Colon (tissue), 2 donors: ENCODE data around the gene GPR150.

ENCODE experiments used
- FAIRE-seq: peaks from 2 replicates; lab custom pipeline; 2012; peaks lifted over from hg19 to GRCh38; lab: Jason Lieb, UNC
- donor health status: control.
- donor health status: control.

The GPR150 gene

DNA sequence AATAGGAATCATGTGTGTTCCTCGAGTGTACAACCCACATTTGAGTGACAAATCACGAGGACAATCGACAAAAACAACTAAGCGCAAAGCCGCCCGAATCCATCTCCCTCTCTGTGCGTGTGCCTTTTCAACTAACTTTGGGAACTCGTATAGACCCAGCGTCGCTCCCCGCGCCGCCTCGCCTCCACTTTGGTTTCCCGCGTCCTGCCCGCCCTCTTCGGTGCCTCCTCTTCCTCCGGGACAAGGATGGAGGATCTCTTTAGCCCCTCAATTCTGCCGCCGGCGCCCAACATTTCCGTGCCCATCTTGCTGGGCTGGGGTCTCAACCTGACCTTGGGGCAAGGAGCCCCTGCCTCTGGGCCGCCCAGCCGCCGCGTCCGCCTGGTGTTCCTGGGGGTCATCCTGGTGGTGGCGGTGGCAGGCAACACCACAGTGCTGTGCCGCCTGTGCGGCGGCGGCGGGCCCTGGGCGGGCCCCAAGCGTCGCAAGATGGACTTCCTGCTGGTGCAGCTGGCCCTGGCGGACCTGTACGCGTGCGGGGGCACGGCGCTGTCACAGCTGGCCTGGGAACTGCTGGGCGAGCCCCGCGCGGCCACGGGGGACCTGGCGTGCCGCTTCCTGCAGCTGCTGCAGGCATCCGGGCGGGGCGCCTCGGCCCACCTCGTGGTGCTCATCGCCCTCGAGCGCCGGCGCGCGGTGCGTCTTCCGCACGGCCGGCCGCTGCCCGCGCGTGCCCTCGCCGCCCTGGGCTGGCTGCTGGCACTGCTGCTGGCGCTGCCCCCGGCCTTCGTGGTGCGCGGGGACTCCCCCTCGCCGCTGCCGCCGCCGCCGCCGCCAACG, at the start of gene GPR150:
Gene GPR150 (plus strand): TSS at position 58 of the 840 bp plus-strand sequence. CDS start 189 bp downstream, at position 247.
- FAIRE-seq = no peak

GRCh38 chr5:95572016-95572415, 47.9 kb upstream of the GPR150 start:
- FAIRE-seq = no peak

DNA sequence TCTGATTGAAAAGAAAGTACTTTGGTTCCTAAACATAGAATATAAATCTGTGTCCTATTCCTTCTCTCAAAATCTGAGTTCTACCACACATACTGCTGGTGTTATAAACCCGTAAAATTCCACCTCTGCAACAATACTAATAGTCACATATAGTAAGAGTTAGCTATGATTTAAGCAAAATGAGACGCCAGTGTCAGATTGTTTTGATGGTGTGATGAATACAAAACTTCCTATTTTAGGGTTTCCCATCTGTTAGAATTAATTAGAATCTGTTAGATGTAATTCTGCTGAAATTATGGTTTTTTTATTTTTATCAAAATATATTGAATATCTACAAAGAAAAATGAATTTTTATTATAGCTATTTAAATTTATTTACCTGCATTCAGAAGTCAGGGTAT, 38.3 kb upstream of the GPR150 start:
- no peak for FAIRE-seq

DNA sequence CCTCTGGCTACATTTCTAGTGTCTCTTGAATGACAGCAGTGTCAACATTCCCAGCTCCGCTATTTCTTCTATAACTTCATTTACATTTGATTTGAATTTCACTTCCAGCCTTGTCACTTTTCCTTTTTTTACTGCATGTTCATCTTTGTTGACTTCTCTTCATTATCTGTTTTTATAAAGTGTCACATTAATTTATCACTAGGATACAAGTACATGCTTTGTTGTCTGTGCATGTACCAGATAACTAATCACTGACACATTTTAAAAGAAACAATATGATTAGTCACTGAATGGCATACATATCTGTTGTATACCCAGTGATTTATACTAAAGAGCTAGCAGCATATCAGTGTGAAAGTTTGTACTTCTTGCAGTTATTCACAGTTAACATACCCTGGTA, 35.9 kb upstream of the GPR150 start:
- no peak for FAIRE-seq

DNA sequence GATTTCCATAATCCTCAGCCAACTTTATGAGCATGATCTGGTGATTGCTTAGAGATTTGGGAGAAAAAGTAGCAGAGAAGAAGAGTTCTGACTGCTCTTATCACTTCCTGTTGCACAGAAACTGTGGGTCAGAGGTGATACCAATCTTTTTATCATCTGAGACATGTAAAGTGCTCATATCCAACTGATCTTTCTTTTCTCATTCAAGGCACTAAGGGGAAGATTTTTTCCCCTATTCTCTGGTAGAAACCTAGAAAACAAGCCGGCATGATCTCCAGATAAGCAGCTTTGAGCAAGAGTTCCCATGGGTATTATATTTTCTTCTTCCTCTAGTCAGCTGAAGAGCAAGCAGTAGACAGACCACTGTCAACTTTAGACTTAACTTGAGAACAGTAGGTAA, 29.0 kb upstream of the GPR150 start:
- no peak for FAIRE-seq

DNA sequence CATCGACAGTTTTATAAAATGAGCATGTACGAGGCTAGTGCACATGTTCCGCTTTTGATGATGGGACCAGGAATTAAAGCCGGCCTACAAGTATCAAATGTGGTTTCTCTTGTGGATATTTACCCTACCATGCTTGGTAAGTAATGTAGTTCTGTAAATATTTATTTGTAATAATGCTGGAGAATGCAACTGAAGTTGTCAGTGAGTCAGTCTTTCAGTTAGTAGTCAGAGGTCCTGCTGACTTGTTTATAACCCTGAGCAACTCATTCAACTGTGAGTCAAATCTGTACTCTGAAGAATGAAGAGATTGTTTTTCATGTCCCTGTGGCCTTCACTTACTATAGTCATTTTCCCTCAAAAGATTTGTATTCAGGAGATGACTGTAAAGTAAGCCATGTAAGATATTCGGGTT, 28.4 kb upstream of the GPR150 start:
- FAIRE-seq = no peak

DNA sequence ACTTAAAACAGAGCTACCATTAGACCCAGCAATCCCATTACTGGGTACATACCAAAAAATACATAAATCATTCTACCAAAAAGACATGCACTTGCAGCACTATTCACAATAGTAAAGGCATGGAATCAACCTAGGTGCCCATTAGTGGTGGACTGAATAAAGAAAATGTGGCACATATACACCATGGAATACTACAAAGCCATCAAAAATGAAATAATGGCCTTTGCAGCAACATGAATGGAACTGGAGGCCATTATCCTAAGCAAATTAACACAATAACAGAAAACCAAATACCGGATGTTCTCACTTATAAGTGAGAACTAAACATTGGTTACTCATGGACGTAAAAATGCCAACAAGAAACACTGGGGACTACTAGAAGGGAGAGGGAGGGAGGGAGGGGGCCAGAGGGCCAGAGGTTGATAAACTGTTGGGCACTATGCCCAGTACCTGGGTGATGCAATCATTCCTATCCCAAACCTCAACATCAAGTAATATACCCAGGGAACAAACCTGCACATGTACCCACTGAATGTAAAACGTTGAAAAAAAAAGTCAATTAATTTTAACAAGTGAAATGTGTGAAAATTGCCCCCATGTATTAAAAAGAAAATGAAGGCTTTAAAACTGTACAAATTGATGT, 24.5 kb upstream of the GPR150 start:
- FAIRE-seq = no peak

- no peak for FAIRE-seq
These were observed 20.6 kb upstream of the GPR150 start for GRCh38 chr5:95599252-95599651.

- FAIRE-seq = no peak
These were observed 19.3 kb upstream of the GPR150 start for GRCh38 chr5:95600557-95600956.

DNA sequence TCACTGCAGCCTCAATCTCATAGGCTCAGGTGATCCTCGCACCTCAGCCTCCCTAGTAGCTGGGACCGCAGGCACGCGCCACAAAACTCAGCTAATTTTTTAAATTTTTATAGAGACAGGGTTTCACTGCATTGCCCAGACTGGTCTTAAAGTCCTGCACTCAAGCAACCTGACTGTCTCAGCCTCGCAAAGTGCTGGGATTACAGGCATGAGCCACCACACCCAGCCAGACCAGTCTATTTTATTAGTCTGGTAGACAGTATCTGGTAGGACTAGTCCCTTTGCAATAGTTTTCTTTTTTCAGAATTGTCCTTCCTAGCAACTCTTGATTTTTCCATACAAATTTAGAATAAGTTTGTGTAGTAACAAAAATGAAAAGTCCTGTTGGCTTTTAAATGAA, 14.1 kb upstream of the GPR150 start:
- no peak for FAIRE-seq

DNA sequence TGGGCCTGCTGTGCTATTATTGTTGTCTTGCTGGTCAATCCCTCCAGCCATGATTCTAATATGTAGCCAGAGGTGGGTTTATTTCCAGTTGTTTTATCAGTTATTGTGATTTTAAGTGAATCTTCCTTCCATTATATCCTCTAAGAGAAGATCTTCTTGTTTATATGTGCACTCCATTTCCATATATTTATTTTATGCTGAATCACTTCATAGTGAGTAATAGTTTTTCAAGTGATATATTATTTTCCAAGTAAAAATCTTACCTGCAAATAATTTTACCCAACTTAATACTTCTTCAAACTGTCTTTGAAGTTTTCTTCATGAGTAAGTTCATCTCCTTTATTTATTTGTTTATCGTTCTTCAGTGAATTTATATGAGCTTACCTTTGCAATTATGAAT, 13.5 kb upstream of the GPR150 start:
- FAIRE-seq = no peak

DNA sequence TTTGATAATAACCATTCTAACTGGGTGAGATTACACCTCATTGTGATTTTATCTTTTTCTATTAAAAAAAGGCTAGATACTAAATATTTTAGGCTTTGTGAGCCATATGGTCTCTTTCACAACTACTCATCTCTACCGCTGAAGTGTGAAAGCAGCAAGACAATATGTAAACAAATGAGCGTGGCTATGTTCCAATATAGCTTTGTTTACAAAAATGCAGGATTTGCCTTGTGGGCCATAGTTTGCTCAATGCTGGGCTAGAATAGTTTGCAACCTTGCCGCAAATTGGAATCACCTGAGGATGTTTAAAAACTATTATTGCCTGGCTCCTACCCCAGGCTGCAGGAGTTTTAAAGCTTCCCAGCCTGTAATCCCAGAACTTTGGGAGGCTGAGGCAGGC, 10.2 kb upstream of the GPR150 start:
- FAIRE-seq = no peak

- FAIRE-seq = no peak
These were observed 9.3 kb upstream of the GPR150 start for GRCh38 chr5:95610546-95610945.

DNA sequence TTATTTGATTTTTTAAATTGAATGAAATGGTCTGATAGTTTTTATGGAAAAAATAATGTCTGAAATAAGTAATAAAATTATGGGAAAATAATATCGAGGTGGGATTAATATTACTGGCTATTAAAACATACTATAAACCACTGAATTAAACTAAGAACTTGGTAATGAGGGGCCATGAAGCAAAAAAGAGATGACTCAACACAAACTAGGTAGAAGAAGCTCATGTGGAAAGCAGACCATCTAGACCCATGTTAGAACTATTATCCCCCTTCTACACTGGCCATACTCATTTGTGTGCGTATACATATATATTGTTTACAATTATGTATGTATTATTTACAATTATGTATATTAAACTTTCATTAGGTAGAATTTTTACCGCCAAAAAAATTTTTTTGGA, 8.5 kb upstream of the GPR150 start:
- no peak for FAIRE-seq

DNA sequence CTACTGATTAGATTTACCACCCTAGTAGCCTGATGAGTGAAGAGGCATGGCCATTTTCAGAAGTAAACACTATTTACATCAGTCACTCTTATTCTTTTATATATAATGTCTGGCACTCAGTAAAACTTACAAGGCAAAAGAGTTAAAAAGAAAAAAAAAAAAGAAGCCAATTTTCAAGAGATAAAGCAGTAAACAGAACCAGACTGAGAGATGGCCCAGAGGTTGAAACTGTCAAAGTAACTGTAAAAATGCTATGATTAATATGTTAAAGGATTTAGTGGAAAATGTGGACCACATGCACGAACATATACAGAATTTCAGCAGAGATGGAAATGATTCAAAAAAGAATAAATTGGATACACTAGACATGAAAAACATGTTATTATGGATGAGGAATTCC, 6.4 kb upstream of the GPR150 start:
- FAIRE-seq = no peak

- FAIRE-seq = no peak
These were observed 4.8 kb upstream of the GPR150 start for GRCh38 chr5:95615164-95615467.

DNA sequence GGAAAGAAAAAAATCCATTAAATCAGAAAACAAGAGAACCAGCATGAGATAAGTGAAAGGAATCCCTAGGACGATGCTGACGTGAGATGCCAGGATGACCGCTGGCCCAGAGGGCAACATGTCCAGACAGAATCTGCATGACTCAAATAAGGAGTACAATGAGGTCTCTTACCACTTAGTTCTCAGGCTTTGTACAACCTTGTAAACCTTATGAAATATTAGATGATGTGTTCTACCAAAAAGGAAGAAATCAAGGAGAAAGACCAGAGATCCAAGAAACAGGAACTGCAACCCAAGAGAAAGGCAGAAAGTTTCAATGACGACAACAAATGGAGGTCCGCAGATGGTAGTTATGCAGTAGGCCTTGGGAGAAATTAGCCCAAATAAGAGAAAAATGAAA, 2.8 kb upstream of the GPR150 start:
- no peak for FAIRE-seq

DNA sequence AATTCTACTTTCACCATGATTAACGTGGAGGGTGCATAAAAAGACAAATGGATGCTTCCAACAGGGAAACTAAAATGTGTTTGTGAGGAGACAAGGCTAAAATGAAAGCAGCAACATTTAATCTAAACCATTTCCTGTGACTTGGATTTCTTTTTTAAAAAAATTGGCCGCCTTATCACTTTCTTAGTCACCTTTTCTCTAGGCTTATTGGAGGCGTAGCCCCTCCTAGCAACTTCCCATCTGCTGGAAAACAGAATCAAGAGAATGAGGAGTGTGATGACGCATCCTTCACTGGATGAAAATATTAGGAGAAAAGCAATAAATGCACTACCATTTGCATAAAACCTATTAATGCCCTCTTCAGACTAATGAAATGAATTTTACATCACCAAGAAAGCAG, 791 bp upstream of the GPR150 start:
- no peak for FAIRE-seq

- FAIRE-seq = no peak
These were observed 315 bp upstream of the GPR150 start for GRCh38 chr5:95619514-95620029.

GRCh38 chr5:95620870-95621838, 1.3 kb downstream of the GPR150 start:
- no peak for FAIRE-seq

DNA sequence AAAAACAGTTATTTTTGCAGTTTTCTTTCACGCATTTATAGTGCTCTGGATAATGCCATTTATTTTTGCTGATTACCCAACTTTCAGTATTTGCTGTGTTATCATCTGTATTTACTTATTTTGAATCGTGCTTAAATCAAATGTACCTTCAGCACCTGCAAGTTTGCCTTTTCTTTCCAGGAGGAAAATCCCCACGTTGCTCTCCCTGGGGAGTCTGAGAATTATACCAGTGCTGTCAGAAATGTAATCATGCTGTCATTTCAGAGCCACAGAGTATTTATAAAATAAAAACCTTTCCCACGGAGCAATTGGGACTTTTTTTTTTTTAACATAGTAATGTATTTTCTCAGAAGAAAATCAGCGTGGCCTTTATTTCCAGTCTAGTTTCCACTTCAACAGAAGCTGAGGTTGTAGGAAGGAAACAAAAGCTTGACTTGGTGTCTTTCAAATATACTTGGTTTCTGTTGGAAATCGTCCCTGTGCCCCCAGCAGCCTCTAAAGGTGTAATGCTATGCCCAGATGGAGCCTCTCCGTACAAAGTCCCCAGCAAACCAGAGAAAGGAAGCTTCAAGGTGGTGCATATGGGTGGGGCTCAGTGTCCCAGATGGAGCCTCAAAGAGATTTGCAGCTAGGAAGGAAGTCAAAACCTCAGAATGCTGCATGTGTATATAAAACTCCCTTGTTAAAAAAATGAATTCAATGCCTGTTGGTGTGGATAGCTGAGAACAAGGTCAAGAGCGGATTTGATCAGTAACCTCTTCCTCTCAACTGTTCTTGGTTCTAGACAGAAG, 2.1 kb downstream of the GPR150 start:
- FAIRE-seq = no peak

GRCh38 chr5:95623706-95624105, 3.8 kb downstream of the GPR150 start:
- no peak for FAIRE-seq
